ENCODE data around the gene PRKX.
"Not testable (repeated sequence)": the region's sequence is repeated elsewhere in the genome, so short reads cannot be mapped to it uniquely, and the experiment has no call there.

PRKX gene

DNA sequence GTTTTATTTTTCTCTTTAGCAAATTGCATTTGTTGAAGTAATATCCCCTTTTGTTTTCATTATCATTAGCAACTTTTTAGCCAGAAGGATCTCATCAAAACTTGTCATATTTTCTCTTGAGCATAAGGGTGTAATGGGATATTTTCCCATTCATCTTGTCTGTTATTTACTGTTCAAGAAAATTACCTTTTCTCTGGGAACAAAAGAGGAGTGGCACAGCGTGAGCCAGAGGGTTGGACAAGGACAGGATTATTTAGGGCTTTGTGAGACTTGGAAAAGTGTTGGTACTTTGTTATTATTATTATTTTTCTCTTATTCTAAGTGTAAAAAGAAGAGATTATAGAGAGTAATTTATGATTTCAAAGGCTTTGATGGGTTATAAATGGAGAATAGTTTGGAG, 135.9 kb downstream of the PRKX start:
- DNase-seq (ENCODE audit: low read depth in 2 of 2), result no peak

DNA sequence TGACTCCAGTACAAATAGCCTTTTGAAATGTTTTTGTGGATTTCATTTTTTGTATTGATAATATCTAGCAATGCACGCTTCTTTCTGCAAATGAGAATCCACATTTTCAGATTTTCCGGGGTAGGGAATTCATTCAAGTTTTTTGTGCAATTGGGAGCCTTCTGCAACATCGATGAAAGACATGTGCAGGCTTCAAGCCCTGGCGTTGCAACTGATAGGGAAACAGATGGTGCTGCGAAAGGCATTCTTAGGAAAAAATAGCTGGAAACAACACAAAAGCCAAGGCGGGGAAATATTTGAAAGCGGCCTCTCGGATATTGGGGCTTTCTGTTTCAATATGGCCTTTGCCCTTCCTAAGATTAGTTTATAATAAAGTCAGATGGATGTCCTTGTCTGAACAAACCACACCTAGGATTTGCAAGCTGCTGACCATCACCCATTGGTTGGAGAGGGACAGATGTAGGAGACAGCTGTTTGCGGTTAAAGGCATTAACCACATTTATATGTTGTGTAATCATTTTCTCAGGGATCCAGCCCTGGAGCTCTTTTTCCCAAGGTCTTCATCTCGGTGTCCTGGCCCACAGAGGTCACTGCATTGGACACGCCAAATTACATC, 136.5 kb downstream of the PRKX start:
- no peak for DNase-seq (ENCODE audit: low read depth in 2 of 2)

DNA sequence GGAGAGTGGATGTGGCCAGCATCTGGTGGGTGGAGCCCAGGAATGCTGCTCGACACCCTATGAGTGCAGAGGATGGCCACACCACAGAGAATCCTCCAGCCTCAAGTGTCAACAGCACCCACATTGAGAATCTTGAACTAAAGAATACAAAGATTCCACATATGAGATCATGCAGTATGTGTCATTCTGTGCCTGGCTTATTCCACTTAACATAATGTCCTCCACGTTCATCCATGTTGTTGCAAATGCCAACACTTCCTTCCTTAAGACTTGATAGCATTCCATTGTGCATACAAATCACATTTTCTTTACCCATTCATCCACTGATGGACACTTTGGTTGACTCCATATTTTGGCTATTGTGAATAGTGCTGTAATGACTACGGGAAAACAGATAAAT, 145.8 kb downstream of the PRKX start:
- DNase-seq (ENCODE audit: low read depth in 2 of 2), result no peak

DNA sequence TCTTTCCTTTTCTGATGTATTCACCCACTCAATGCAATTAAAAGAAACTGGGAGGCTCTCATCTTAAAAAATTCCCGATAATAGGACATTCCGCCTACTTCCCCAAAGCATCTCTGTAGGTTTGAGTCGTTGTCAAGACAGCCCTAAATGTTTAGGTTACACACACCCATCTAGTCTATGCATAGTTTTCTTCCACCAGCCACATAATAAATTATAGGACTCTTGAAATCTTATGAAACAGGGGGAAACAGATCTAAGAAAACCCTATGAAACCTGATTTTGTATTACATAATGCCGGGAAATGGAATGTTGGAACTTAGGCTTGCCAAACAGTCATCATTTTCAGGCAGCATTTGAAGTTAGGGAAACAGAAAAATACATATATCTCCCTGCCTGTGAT, 150.0 kb downstream of the PRKX start:
- no peak for DNase-seq (ENCODE audit: low read depth in 2 of 2)

DNA sequence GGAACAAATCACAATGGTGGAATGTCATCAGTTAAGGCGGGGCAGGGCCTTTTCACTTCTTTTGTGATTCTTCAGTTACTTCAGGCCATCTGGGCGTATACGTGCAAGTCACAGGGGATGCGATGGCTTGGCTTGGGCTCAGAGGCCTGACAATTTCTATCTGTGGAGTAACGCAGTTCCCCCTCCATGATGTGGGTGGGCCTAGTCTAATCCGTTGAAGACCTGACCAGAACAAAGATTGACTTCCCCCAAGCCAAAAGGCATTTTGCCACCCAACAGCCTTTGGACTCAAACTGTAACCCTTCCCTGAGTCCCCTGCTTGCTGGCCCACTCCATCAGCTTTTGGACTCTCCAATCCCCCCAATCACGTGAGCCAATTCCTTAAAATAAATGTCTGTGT, 153.4 kb downstream of the PRKX start:
- DNase-seq (ENCODE audit: low read depth in 2 of 2), result not testable (repeated sequence)
